Caco-2 (cell line): ENCODE results near the gene PGAM2. TPM values are rescaled to one million over a fixed set of nuclear protein-coding genes. Genes with fewer than 3 reads are reported as not detected.
A peak's percentile ranks its signal among the peaks of the same experiment; 100 is the strongest.
"Not testable (repeated sequence)": the region's sequence is repeated elsewhere in the genome, so short reads cannot be mapped to it uniquely, and the experiment has no call there.

Experiments used
- BruUV-seq: library from RNA; stranded (reverse); fragments of 400-500 nt; replicated peaks from 2 replicates; lab custom pipeline; 2021; lab: Mats Ljungman, UMichigan
- CTCF ChIA-PET: fragments of 300-600 bp; sonication (Branson Sonifier 250); formaldehyde crosslinking; loops from one replicate; lab custom pipeline; 2022; ENCODE audit warnings: antibody characterized with exemption; lab: Charles Lee
- POLR2A ChIA-PET: fragments of 300-600 bp; sonication (Branson Sonifier 250); formaldehyde crosslinking; loops from one replicate; lab custom pipeline; 2022; ENCODE audit warnings: antibody characterized with exemption; lab: Charles Lee
- DNase-seq, 2 experiments: peaks; one replicate each; pipeline versions ENCODE4 v3.0.0 to v3.0.0-alpha.2; 2020 to 2022
- H3K27me3 ChIP-seq: replicated peaks from 2 replicates; pipeline ENCODE4 v1.6.0; 2011; ENCODE audit warnings: low read length; ENCODE audit not compliant: control insufficient read depth, insufficient read depth
- H3K36me3 ChIP-seq: 2 replicates; pipeline ENCODE4 v1.5.1; 2011; ENCODE audit warnings: low read length; ENCODE audit not compliant: control insufficient read depth, insufficient read depth
- H3K4me1 ChIP-seq: fragments of 250-450 bp; sonication (Bioruptor Pico); 2 replicates; pipeline ENCODE4 v1.5.1; 2020; ENCODE audit warnings: mild to moderate bottlenecking
- H3K4me3 ChIP-seq: 2 replicates; pipeline ENCODE4 v1.5.1; 2011; ENCODE audit warnings: low read depth, mild to moderate bottlenecking, control low read depth, low read length
- H3K9me3 ChIP-seq: fragments of 250-450 bp; sonication (Bioruptor Pico); 2 replicates; pipeline ENCODE4 v1.5.1; 2020; ENCODE audit warnings: mild to moderate bottlenecking, moderate library complexity
- H3K27ac Mint-ChIP-seq: one replicate; pipeline ENCODE4 v1.8.0; 2022; ENCODE audit warnings: mixed read lengths; ENCODE audit not compliant: unreplicated experiment
- H3K27me3 Mint-ChIP-seq: one replicate; pipeline ENCODE4 v1.8.0; 2022; ENCODE audit warnings: mixed read lengths; ENCODE audit not compliant: insufficient read depth, unreplicated experiment
- H3K36me3 Mint-ChIP-seq: one replicate; pipeline ENCODE4 v1.8.0; 2022; ENCODE audit warnings: mild to moderate bottlenecking, mixed read lengths; ENCODE audit not compliant: insufficient read depth, unreplicated experiment
- H3K4me1 Mint-ChIP-seq: one replicate; pipeline ENCODE4 v1.8.0; 2022; ENCODE audit warnings: low read depth, mixed read lengths; ENCODE audit not compliant: unreplicated experiment
- H3K4me3 Mint-ChIP-seq: one replicate; pipeline ENCODE4 v1.8.0; 2022; ENCODE audit warnings: mild to moderate bottlenecking, moderate library complexity, mixed read lengths; ENCODE audit not compliant: unreplicated experiment
- H3K9me3 Mint-ChIP-seq: one replicate; pipeline ENCODE4 v1.8.0; 2022; ENCODE audit warnings: mixed read lengths; ENCODE audit not compliant: unreplicated experiment
- intact Hi-C: fragments of 100-400 bp; cut with micrococcal nuclease; formaldehyde crosslinking; loops from one replicate; pipeline ENCODE4 v1.10.0; 2022; ENCODE audit not compliant: unreplicated experiment
- microRNA-seq: library from miRNA; unstranded; fragments of <30 nt; microRNA quantifications from one replicate; pipeline ENCODE4 v1.2.0, GENCODE V29; 2022
- total RNA-seq: library from RNA; stranded (reverse); gene quantifications from 2 replicates; pipeline ENCODE4 v1.2.3, GENCODE V29; 2022
- TF ChIP-seq, protein P1 (sequence below), 2 experiments: fragments of 200-600 bp in 1 of 2; IDR thresholded peaks; 1 replicate in 1 of 2; 2 replicates in 1 of 2; pipeline versions ENCODE4 v1.5.1 to v1.8.0; 2011 to 2022; ENCODE audit warnings: antibody characterized with exemption in 1 of 2, control low read depth in 1 of 2, inconsistent platforms in 1 of 2, low read depth in 1 of 2, low read length in 1 of 2, mild to moderate bottlenecking in 1 of 2, moderate library complexity in 1 of 2; ENCODE audit not compliant: insufficient read depth in 1 of 2, severe bottlenecking in 1 of 2, unreplicated experiment in 1 of 2

Gene PGAM2
- total RNA-seq, 1 experiment from 2014 or later = not detected

DNA sequence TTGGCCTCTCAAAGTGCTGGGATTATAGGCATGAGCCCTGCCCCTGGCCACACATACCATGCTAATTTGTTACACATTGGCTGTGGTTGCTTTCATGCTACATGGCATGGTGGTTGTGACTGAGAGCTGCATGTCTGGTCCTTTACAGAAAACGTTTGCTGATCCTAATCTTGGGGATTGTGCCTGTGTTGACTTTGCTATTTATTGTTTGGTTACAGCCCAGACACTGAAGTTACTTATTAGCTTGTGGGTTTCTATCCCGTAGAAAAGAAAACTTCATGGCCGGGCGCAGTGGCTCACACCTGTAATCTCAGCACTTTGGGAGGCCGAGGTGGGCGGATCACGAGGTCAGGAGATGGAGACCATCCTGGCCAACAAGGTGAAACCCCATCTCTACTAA is 43.3 kb downstream of the PGAM2 start:
- H3K4me3 Mint-ChIP-seq, CTCF ChIA-PET, H3K9me3 ChIP-seq, H3K36me3 ChIP-seq, H3K27ac Mint-ChIP-seq, H3K4me1 ChIP-seq, BruUV-seq, H3K4me1 Mint-ChIP-seq, H3K9me3 Mint-ChIP-seq, intact Hi-C loops, H3K4me3 ChIP-seq, H3K27me3 Mint-ChIP-seq, H3K36me3 Mint-ChIP-seq, H3K27me3 ChIP-seq: not testable (repeated sequence)
- peak in 1 of 2 experiments; percentile 46 for DNase-seq
- POLR2A ChIA-PET = interaction anchor here (0.7 kb wide), 1 partner anchor 552 kb away, joined by 3 read pairs; no protein-coding TSS in a partner anchor

DNA sequence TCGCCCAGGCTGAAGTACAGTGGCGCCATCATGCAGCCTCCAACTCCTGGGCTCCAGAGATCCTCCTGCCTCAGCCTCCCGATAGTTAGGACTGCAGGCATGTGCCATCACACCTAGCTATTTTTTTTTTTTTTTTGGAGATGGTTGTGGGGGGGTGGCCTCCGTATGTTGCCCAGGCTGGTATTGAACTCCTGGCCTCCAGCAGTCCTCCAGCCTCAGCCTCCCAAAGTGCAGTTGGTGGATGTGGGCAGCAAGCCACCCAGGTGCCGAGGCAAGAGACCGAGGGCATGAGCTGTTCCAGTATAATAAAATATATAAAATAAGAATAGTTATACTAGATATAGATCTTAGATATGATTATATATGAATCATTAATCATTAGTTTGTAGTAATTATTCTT is 45.5 kb downstream of the PGAM2 start:
- H3K36me3 Mint-ChIP-seq, DNase-seq, H3K36me3 ChIP-seq, H3K27me3 ChIP-seq, H3K4me1 Mint-ChIP-seq, H3K4me1 ChIP-seq, BruUV-seq, H3K9me3 Mint-ChIP-seq, H3K27me3 Mint-ChIP-seq, H3K4me3 Mint-ChIP-seq, H3K9me3 ChIP-seq, POLR2A ChIA-PET, H3K27ac Mint-ChIP-seq, H3K4me3 ChIP-seq: not testable (repeated sequence)
- intact Hi-C loops = loop anchor here (5.0 kb wide), 1 partner anchor 62 kb away; the partner anchor contains the start of gene POLM
- CTCF ChIA-PET = interaction anchor here (0.6 to 1.1 kb wide), 5 partner anchors 19 to 532 kb away, joined by 3 to 6 read pairs (median 3); partner anchors contain the start of gene DBNL

DNA sequence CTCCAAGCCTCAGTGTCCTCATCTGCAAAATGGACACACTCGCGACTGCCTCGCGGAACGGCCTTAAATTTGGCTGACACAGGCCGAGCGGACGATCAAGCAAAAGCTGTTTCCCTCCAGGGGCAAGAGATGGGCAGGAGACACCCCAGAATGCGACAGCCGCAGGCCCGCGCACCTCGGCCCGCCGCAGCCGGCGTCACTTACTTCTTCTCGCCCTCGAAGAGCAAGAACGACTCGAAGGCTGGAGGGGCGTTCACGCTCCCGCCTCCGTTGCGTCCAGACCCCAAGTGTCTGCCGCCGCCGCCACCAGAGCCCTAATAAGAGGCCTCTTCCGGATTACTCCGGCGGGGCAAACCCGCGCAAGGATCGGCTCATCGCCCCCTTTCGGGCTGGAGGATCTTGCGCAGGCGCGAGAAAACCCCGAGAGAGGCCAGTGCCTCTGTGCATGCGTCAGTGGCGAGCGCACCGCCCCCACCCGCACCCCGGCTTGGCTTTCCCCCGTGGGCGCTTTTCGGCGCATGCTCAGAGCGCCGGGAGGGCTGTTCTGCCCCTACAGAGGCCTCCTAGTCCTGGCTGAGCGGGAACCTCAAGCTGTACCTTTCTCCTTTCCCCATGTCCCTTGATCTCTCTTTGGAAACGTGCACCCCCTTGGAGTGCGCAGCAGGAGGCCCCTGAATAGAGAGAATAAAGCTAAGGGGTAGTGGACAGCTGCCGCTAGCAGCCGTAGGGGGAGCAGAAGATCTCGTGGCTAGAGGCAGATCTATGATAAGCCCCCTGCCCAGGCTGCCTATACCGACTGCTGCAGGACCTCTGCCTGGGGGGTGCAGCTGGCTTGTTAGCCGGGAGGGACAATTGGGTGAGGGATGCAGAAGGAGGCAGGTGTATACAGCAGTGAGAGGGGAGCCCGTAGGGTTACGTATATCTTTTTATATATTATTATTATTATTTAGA is 46.2 kb downstream of the PGAM2 start:
- peak overlapping the region; percentile 62 for H3K4me3 ChIP-seq
- not testable (repeated sequence) for BruUV-seq
- intact Hi-C loops = loop anchor here (5.0 kb wide), 1 partner anchor 63 kb away; the partner anchor contains the start of gene POLM

DNA sequence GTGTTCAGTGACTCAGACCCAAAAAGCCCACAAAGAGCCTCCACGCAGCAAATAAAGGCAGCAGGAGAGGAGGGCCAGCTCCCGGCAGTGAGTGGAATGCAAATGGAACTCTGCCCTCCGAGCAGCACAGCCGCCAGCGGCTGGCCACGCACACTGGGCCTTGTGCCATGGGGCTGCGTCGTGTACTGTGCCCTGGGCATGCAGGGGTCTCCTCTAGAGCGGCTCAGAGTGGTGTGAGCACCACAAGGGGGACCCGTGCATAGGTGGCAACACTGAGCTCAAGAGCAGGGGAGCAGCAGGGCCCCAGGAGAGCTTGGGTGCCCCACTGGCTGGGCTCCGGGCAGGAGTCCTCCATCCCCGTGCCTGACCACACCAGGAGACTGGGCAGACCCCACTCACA is 50.3 kb downstream of the PGAM2 start:
- H3K27me3 Mint-ChIP-seq, H3K4me1 Mint-ChIP-seq, POLR2A ChIA-PET, H3K27ac Mint-ChIP-seq, H3K36me3 ChIP-seq, H3K27me3 ChIP-seq, H3K4me1 ChIP-seq, H3K9me3 ChIP-seq, CTCF ChIA-PET, DNase-seq, H3K4me3 Mint-ChIP-seq, H3K9me3 Mint-ChIP-seq, H3K4me3 ChIP-seq, BruUV-seq: not testable (repeated sequence)
- intact Hi-C loops = loop anchor here (5.0 kb wide), 1 partner anchor 67 kb away; the partner anchor contains the start of gene POLM
- peaks cover 12% of the 10 kb centered on the region for H3K36me3 Mint-ChIP-seq

More for the DNA sequence above, 46.2 kb downstream of the PGAM2 start:
- CTCF ChIA-PET = interaction anchor here (0.6 to 1.1 kb wide), 4 partner anchors 20 to 533 kb away, joined by 3 to 6 read pairs (median 3); partner anchors contain the start of gene DBNL
- peak overlapping the region; percentile 73 for H3K4me3 Mint-ChIP-seq
- peak overlapping the region; percentile 70 for H3K27ac Mint-ChIP-seq
- H3K4me1 ChIP-seq, H3K27me3 ChIP-seq, H3K4me1 Mint-ChIP-seq, H3K9me3 ChIP-seq, H3K36me3 Mint-ChIP-seq, H3K36me3 ChIP-seq, H3K27me3 Mint-ChIP-seq, POLR2A ChIA-PET, H3K9me3 Mint-ChIP-seq: not testable (repeated sequence)
- peak; percentile 98 for DNase-seq
- TF ChIP-seq, protein P1, sequence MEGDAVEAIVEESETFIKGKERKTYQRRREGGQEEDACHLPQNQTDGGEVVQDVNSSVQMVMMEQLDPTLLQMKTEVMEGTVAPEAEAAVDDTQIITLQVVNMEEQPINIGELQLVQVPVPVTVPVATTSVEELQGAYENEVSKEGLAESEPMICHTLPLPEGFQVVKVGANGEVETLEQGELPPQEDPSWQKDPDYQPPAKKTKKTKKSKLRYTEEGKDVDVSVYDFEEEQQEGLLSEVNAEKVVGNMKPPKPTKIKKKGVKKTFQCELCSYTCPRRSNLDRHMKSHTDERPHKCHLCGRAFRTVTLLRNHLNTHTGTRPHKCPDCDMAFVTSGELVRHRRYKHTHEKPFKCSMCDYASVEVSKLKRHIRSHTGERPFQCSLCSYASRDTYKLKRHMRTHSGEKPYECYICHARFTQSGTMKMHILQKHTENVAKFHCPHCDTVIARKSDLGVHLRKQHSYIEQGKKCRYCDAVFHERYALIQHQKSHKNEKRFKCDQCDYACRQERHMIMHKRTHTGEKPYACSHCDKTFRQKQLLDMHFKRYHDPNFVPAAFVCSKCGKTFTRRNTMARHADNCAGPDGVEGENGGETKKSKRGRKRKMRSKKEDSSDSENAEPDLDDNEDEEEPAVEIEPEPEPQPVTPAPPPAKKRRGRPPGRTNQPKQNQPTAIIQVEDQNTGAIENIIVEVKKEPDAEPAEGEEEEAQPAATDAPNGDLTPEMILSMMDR (IDR thresholded peaks at IDR 0.05; ENCODE audit: insufficient read depth in 1 of 2, low read depth in 1 of 2, low read length in 1 of 2, severe bottlenecking in 1 of 2, unreplicated experiment in 1 of 2) = peak; percentile 48 to 62

Small RNA genes lying within 50 kb of the gene (microRNA-seq; reads per million reads assigned to microRNA genes)
- gene MIR6837 = 1.3 reads per million
- not detected for gene MIR6838

Other genes with a start within 250 kb of the PGAM2 start
- 143 and 150 TPM in 2 replicates for gene MRPS24, start 196.1 kb downstream of the PGAM2 start, total RNA-seq
- gene URGCP, start 159.0 kb downstream of the PGAM2 start, total RNA-seq = 35.2 and 36.0 TPM in 2 replicates
- 12.7 and 15.4 TPM in 2 replicates for gene UBE2D4, start 139.1 kb downstream of the PGAM2 start, total RNA-seq
- not detected in 2 replicates for gene SPDYE1, start 67.7 kb downstream of the PGAM2 start, total RNA-seq
- gene DBNL, start 20.9 kb downstream of the PGAM2 start, total RNA-seq = 83.2 and 85.5 TPM in 2 replicates
- 18.3 and 19.5 TPM in 2 replicates for gene POLM, start 17.0 kb upstream of the PGAM2 start, total RNA-seq
- gene AEBP1, start 38.8 kb upstream of the PGAM2 start, total RNA-seq = 0.54 TPM in 1 of 2 replicates, not detected in the other
- gene POLD2, start 58.0 kb upstream of the PGAM2 start, total RNA-seq = 130 and 140 TPM in 2 replicates
- gene MYL7, start 75.8 kb upstream of the PGAM2 start, total RNA-seq = 16.2 and 22.4 TPM in 2 replicates
- not detected in 2 replicates for gene GCK, start 123.9 kb upstream of the PGAM2 start, total RNA-seq
- gene YKT6, start 135.4 kb upstream of the PGAM2 start, total RNA-seq = 117 and 123 TPM in 2 replicates